SK-N-SH (cell line): Measurements from ENCODE around the gene PHLPP1. TPM values are rescaled to one million over a fixed set of nuclear protein-coding genes. Genes with fewer than 3 reads are reported as not detected.

Experiments
- CTCF ChIA-PET: fragments of 300-600, 350-600 bp; formaldehyde crosslinking; extraction: SDS; loops from one replicate; lab custom pipeline; 2021; lab: Yijun Ruan, JAX
- POLR2A ChIA-PET: fragments of 350-600 bp; sonication (Branson Sonifier 250); formaldehyde crosslinking; extraction: SDS; loops from one replicate; lab custom pipeline; 2020; ENCODE audit warnings: antibody characterized with exemption, inconsistent platforms; lab: Yijun Ruan, JAX
- DNase-seq: peaks from one replicate; pipeline ENCODE4 v3.0.0; 2012
- H2AFZ ChIP-seq: fragments of 200-600 bp; sonication (generic); 2 replicates; pipeline ENCODE4 v1.8.1; 2016; ENCODE audit warnings: antibody characterized with exemption, mild to moderate bottlenecking, low read depth
- H3F3A ChIP-seq: fragments of 200-600 bp; sonication (generic); replicated peaks from 2 replicates; pipeline ENCODE3; 2016; ENCODE audit warnings: antibody characterized with exemption, mild to moderate bottlenecking; ENCODE audit not compliant: insufficient read depth
- H3K27ac ChIP-seq, 2 experiments: fragments of 200-500 bp in 1 of 2; fragments of 200-600 bp in 1 of 2; sonication (Bioruptor generic) in 1 of 2; sonication (generic), shearing (Covaris generic) in 1 of 2; 2 replicates each; pipeline versions ENCODE4 v1.5.1 to v1.6.1; 2014 to 2016; ENCODE audit warnings: low read depth in 2 of 2, inconsistent platforms in 1 of 2, low read length in 1 of 2, mild to moderate bottlenecking in 1 of 2, mixed read lengths in 1 of 2
- H3K27me3 ChIP-seq: fragments of 200-600 bp; sonication (generic), shearing (Covaris generic); 2 replicates; pipeline ENCODE4 v1.6.1; 2016; ENCODE audit warnings: mixed run types; ENCODE audit not compliant: insufficient read depth
- H3K36me3 ChIP-seq, 2 experiments: fragments of 200-500 bp in 1 of 2; fragments of 200-600 bp in 1 of 2; sonication (Bioruptor generic) in 1 of 2; sonication (generic) in 1 of 2; replicated peaks in 1 of 2; 2 replicates each; pipeline versions ENCODE3 to v1.5.1; 2014 to 2016; ENCODE audit warnings: low read length in 1 of 2, mild to moderate bottlenecking in 1 of 2; ENCODE audit not compliant: insufficient read depth in 2 of 2, control insufficient read depth in 1 of 2
- H3K4me1 ChIP-seq, 2 experiments: fragments of 200-500 bp in 1 of 2; fragments of 200-600 bp in 1 of 2; sonication (Bioruptor generic) in 1 of 2; sonication (generic), shearing (Covaris generic) in 1 of 2; 2 replicates each; pipeline versions ENCODE4 v1.5.1 to v1.6.1; 2014 to 2016; ENCODE audit warnings: low read depth in 1 of 2, low read length in 1 of 2, mixed run types in 1 of 2; ENCODE audit not compliant: insufficient read depth in 2 of 2, control insufficient read depth in 1 of 2
- H3K4me2 ChIP-seq: fragments of 200-600 bp; sonication (generic), shearing (Covaris generic); 2 replicates; pipeline ENCODE4 v1.6.1; 2017; ENCODE audit warnings: mixed run types
- H3K4me3 ChIP-seq, 2 experiments: fragments of 200-500 bp in 1 of 2; fragments of 200-600 bp in 1 of 2; sonication (Bioruptor generic) in 1 of 2; sonication (generic), shearing (Covaris generic) in 1 of 2; 2 replicates each; pipeline versions ENCODE4 v1.5.1 to v1.8.1; 2014 to 2016; ENCODE audit warnings: low read depth in 2 of 2, inconsistent platforms in 1 of 2, low read length in 1 of 2, mild to moderate bottlenecking in 1 of 2, mixed read lengths in 1 of 2, moderate library complexity in 1 of 2
- H3K79me2 ChIP-seq: fragments of 200-600 bp; sonication (generic); 2 replicates; pipeline ENCODE4 v1.8.1; 2017; ENCODE audit warnings: mild to moderate bottlenecking; ENCODE audit not compliant: insufficient read depth
- H3K9ac ChIP-seq: fragments of 200-600 bp; sonication (generic); 2 replicates; pipeline ENCODE4 v1.6.1; 2017; ENCODE audit warnings: mixed run types
- H3K9me2 ChIP-seq: fragments of 200-600 bp; sonication (generic); 2 replicates; pipeline ENCODE4 v1.6.1; 2017; ENCODE audit warnings: mixed run types
- H3K9me3 ChIP-seq: fragments of 200-600 bp; sonication (generic); 2 replicates; pipeline ENCODE4 v1.6.1; 2017; ENCODE audit warnings: mixed run types, mild to moderate bottlenecking, moderate library complexity
- H4K20me1 ChIP-seq: fragments of 200-600 bp; sonication (generic); 2 replicates; pipeline ENCODE4 v1.6.1; 2017; ENCODE audit warnings: mild to moderate bottlenecking, mixed run types; ENCODE audit not compliant: insufficient read depth
- CHD2 ChIP-seq: fragments of 150-350 bp; IDR thresholded peaks from 2 replicates; pipeline ENCODE4 v1.6.1; 2018; ENCODE audit warnings: low read length; ENCODE audit not compliant: partially characterized antibody
- ELF1 ChIP-seq: IDR thresholded peaks from 2 replicates; pipeline ENCODE4 v1.4.0; 2012
- FOSL2 ChIP-seq: IDR thresholded peaks from 2 replicates; pipeline ENCODE4 v1.4.0; 2012; ENCODE audit warnings: low read depth, mild to moderate bottlenecking, moderate library complexity, borderline replicate concordance
- GABPA ChIP-seq: IDR thresholded peaks from 2 replicates; pipeline ENCODE4 v1.4.0; 2012; ENCODE audit warnings: low read depth, mild to moderate bottlenecking
- JUND ChIP-seq: IDR thresholded peaks from 2 replicates; pipeline ENCODE4 v1.4.0; 2012
- MAX ChIP-seq: IDR thresholded peaks from 2 replicates; pipeline ENCODE4 v1.4.0; 2012; ENCODE audit warnings: low read depth
- MEF2A ChIP-seq: IDR thresholded peaks from 2 replicates; pipeline ENCODE4 v1.4.0; 2012; ENCODE audit warnings: low read depth, borderline replicate concordance
- NFIC ChIP-seq: IDR thresholded peaks from 2 replicates; pipeline ENCODE4 v1.4.0; 2012; ENCODE audit warnings: borderline replicate concordance
- NRF1 ChIP-seq: IDR thresholded peaks from 2 replicates; pipeline ENCODE4 v1.6.1; 2012; ENCODE audit warnings: low read depth, mild to moderate bottlenecking, low read length
- RAD21 ChIP-seq: IDR thresholded peaks from 2 replicates; pipeline ENCODE4 v1.6.1; 2012; ENCODE audit warnings: mild to moderate bottlenecking, low read length
- RXRA ChIP-seq: IDR thresholded peaks from 2 replicates; pipeline ENCODE4 v1.4.0; 2012; ENCODE audit warnings: low read depth, mild to moderate bottlenecking, borderline replicate concordance
- SIN3A ChIP-seq: IDR thresholded peaks from 2 replicates; pipeline ENCODE4 v1.6.1; 2012; ENCODE audit warnings: low read depth, mild to moderate bottlenecking, low read length, moderate library complexity, borderline replicate concordance
- SMC3 ChIP-seq: IDR thresholded peaks from 2 replicates; pipeline ENCODE4 v1.6.1; 2012; ENCODE audit warnings: low read depth, low read length, improper control_type of control experiment
- TAF1 ChIP-seq: IDR thresholded peaks from 2 replicates; pipeline ENCODE4 v1.6.1; 2012; ENCODE audit warnings: low read depth, mild to moderate bottlenecking, low read length, moderate library complexity, borderline replicate concordance
- TCF12 ChIP-seq: IDR thresholded peaks from 2 replicates; pipeline ENCODE4 v1.4.0; 2012
- TEAD4 ChIP-seq: IDR thresholded peaks from 2 replicates; pipeline ENCODE4 v1.4.0; 2012; ENCODE audit warnings: mild to moderate bottlenecking, borderline replicate concordance; ENCODE audit not compliant: insufficient read depth
- USF1 ChIP-seq: IDR thresholded peaks from 2 replicates; pipeline ENCODE4 v1.4.0; 2012; ENCODE audit warnings: low read depth, borderline replicate concordance
- USF2 ChIP-seq: fragments of 150-350 bp; IDR thresholded peaks from 2 replicates; pipeline ENCODE4 v1.6.1; 2017; ENCODE audit warnings: antibody characterized with exemption, low read length, low read depth, borderline replicate concordance
- ZBTB33 ChIP-seq: IDR thresholded peaks from 2 replicates; pipeline ENCODE4 v1.4.0; 2012; ENCODE audit warnings: low read depth, borderline replicate concordance
- polyA plus RNA-seq, 3 experiments: library from polyadenylated mRNA; depleted of rRNA; stranded (reverse); fragments of >200 nt; gene quantifications; 2 replicates each; pipeline ENCODE4 v1.2.3, GENCODE V29; 2012
- TF ChIP-seq, protein P1 (sequence below): IDR thresholded peaks from 2 replicates; pipeline ENCODE4 v1.6.1; 2012; ENCODE audit warnings: mild to moderate bottlenecking, low read depth, low read length, moderate library complexity

Gene PHLPP1
- polyA plus RNA-seq, 1 of the 3 experiments (the other 2 are of a cell fraction) = 4.6 TPM

DNA sequence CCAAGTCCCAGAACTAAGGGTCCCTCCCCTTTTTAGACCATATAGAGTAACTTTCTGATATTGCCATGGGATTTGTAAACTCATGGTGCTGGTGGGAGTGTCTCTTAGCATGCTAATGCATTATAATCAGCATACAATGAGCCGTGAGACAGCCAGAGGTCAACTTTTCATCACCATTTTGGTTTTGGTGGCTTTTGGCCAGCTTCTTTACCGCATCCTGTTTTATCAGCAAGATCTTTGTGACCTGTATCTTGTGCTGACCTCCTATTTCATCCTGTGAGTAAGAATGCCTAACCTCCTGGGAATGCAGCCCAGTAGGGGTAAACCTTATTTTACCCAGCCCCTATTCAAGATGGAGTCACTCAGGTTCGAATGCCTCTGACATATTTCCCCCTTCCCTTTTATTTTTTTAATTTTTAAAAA is 148.2 kb downstream of the PHLPP1 start (continued):
- TF ChIP-seq USF1 = no peak
- no peak for TF ChIP-seq CHD2
- TF ChIP-seq RXRA = peak; percentile 94
- no peak for TF ChIP-seq TAF1
- peak; percentile 90 for TF ChIP-seq NFIC
- no peak for TF ChIP-seq GABPA

- no peaks in the 10 kb centered on the region for H3K27me3 ChIP-seq
- DNase-seq = no peak
- H3K9me2 ChIP-seq = no peaks in the 10 kb centered on the region
- no peaks in the 10 kb centered on the region for H3K36me3 ChIP-seq
- no peaks in the 10 kb centered on the region for H3K4me1 ChIP-seq
- ChIA-PET CTCF (no interaction called here), POLR2A (no interaction called here)
- no peak overlapping the region for H3K4me3 ChIP-seq
- no peaks in the 10 kb centered on the region for H4K20me1 ChIP-seq
- TF ChIP-seq, protein P1, sequence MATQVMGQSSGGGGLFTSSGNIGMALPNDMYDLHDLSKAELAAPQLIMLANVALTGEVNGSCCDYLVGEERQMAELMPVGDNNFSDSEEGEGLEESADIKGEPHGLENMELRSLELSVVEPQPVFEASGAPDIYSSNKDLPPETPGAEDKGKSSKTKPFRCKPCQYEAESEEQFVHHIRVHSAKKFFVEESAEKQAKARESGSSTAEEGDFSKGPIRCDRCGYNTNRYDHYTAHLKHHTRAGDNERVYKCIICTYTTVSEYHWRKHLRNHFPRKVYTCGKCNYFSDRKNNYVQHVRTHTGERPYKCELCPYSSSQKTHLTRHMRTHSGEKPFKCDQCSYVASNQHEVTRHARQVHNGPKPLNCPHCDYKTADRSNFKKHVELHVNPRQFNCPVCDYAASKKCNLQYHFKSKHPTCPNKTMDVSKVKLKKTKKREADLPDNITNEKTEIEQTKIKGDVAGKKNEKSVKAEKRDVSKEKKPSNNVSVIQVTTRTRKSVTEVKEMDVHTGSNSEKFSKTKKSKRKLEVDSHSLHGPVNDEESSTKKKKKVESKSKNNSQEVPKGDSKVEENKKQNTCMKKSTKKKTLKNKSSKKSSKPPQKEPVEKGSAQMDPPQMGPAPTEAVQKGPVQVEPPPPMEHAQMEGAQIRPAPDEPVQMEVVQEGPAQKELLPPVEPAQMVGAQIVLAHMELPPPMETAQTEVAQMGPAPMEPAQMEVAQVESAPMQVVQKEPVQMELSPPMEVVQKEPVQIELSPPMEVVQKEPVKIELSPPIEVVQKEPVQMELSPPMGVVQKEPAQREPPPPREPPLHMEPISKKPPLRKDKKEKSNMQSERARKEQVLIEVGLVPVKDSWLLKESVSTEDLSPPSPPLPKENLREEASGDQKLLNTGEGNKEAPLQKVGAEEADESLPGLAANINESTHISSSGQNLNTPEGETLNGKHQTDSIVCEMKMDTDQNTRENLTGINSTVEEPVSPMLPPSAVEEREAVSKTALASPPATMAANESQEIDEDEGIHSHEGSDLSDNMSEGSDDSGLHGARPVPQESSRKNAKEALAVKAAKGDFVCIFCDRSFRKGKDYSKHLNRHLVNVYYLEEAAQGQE = no peak
- TF ChIP-seq MEF2A (no peak), TCF12 (no peak), RXRA (no peak), ELF1 (no peak), USF2 (no peak), NRF1 (no peak), TEAD4 (no peak), SMC3 (no peak), RAD21 (no peak), TAF1 (no peak), MAX (no peak), ZBTB33 (no peak), USF1 (no peak), JUND (no peak), SIN3A (no peak), FOSL2 (no peak)
- H3K9ac ChIP-seq = no peak overlapping the region
- H3K79me2 ChIP-seq = no peaks in the 10 kb centered on the region
- H3K4me2 ChIP-seq = no peak overlapping the region
- H3K9me3 ChIP-seq = no peaks in the 10 kb centered on the region
- peaks cover 5% of the 10 kb centered on the region for H3F3A ChIP-seq
- no peak overlapping the region for H3K27ac ChIP-seq
- H2AFZ ChIP-seq = no peak overlapping the region
Measured at GRCh38 chr18:62865498-62865897, 150.2 kb downstream of the PHLPP1 start.
